ENCODE results near the gene LAMA2.

- TF ChIP-seq EZH2 (IDR thresholded peaks at IDR 0.05; ENCODE audit: low read length, missing control alignments) (no peak), CTCF (conservative IDR thresholded peaks at IDR 0.05 in 1 of 2, IDR thresholded peaks at IDR 0.05 in 1 of 2; ENCODE audit: low read depth in 1 of 2, low read length in 2 of 2) (no peak)
Measured at GRCh38 chr6:128925765-128926164, 42.8 kb downstream of the LAMA2 start.

Data from fibroblast of lung (primary cell).